ENCODE results near the gene CTAGE4. TPM values are rescaled to one million over a fixed set of nuclear protein-coding genes. Genes with fewer than 3 reads are reported as not detected.
"Not testable (repeated sequence)": the region's sequence is repeated elsewhere in the genome, so short reads cannot be mapped to it uniquely, and the experiment has no call there.

CTAGE4 gene
- total RNA-seq (2021) (5.8 and 8.2 TPM in 2 replicates), Bru-seq, nascent RNA (percentile 35 among the genes with signal in this experiment), BruChase-seq, experiment 1, labeled RNA remaining after a 2-hour chase (percentile 62 among the genes with signal in this experiment), BruChase-seq, experiment 2, labeled RNA remaining after a 6-hour chase (percentile 76 among the genes with signal in this experiment)
- long read RNA-seq: 0 reads

GRCh38 chr7:144183166-144183565 lies at the start of gene CTAGE4:
CTAGE4 (plus strand) TSS chr7:144183466; CDS start chr7:144183504, 38 bp downstream.
- H2AFZ ChIP-seq; intact Hi-C loops (cut with micrococcal nuclease; ENCODE audit: unreplicated experiment); H3K27ac ChIP-seq; CTCF ChIA-PET; BruUV-seq (replicated peaks); H3K9me2 ChIP-seq (ENCODE audit: insufficient read depth); H3K9me3 ChIP-seq (ENCODE audit: insufficient read depth, low read depth); H3K79me2 ChIP-seq (ENCODE audit: low read depth); H3K4me2 ChIP-seq; H3K4me3 ChIP-seq; H3F3A ChIP-seq (ENCODE audit: insufficient read depth, low read depth); DNase-seq; H3K27me3 ChIP-seq (ENCODE audit: insufficient read depth, low read depth); H4K20me1 ChIP-seq (ENCODE audit: insufficient read depth); H3K36me3 ChIP-seq (ENCODE audit: low read depth); H3K4me1 ChIP-seq (replicated peaks; ENCODE audit: insufficient read depth); POLR2A ChIA-PET (ENCODE audit: unreplicated experiment): not testable (repeated sequence)

GRCh38 chr7:144134116-144134515 lies 49.1 kb upstream of the CTAGE4 start:
- no peak for TF ChIP-seq EZH2 (IDR thresholded peaks at IDR 0.05; ENCODE audit: low read depth)
- TF ChIP-seq CTCF (conservative IDR thresholded peaks at IDR 0.05): no peak
- Histone ChIP-seq H3K79me2 (ENCODE audit: low read depth) (no peaks in the 10 kb centered on the region), H3F3A (ENCODE audit: insufficient read depth, low read depth) (no peaks in the 10 kb centered on the region), H4K20me1 (ENCODE audit: insufficient read depth) (no peaks in the 10 kb centered on the region), H2AFZ (no peak overlapping the region), H3K4me2 (no peak overlapping the region), H3K9me3 (ENCODE audit: insufficient read depth, low read depth) (no peaks in the 10 kb centered on the region), H3K4me3 (no peak overlapping the region), H3K27me3 (ENCODE audit: insufficient read depth, low read depth) (no peaks in the 10 kb centered on the region), H3K4me1 (replicated peaks; ENCODE audit: insufficient read depth) (no peaks in the 10 kb centered on the region), H3K27ac (no peak overlapping the region), H3K36me3 (ENCODE audit: low read depth) (no peaks in the 10 kb centered on the region), H3K9me2 (ENCODE audit: insufficient read depth) (no peaks in the 10 kb centered on the region)
- DNase-seq: no peak
- ChIA-PET CTCF (no interaction called here), POLR2A (ENCODE audit: unreplicated experiment) (no interaction called here)
- no TSS peak for BruUV-seq (replicated peaks)
- intact Hi-C loops (cut with micrococcal nuclease; ENCODE audit: unreplicated experiment): no loop called here

GRCh38 chr7:144137501-144137900 lies 45.8 kb upstream of the CTAGE4 start:
- H3K79me2 ChIP-seq (ENCODE audit: low read depth): no peaks in the 10 kb centered on the region
- no peak for DNase-seq
- no peak overlapping the region for H3K4me2 ChIP-seq
- intact Hi-C loops (cut with micrococcal nuclease; ENCODE audit: unreplicated experiment): loop anchor here (5.0 kb wide), 1 partner anchor 255 kb away; no protein-coding TSS in a partner anchor
- TF ChIP-seq CTCF (conservative IDR thresholded peaks at IDR 0.05) (no peak), EZH2 (IDR thresholded peaks at IDR 0.05; ENCODE audit: low read depth) (no peak)
- no peaks in the 10 kb centered on the region for H3K4me1 ChIP-seq (replicated peaks; ENCODE audit: insufficient read depth)
- H3K36me3 ChIP-seq (ENCODE audit: low read depth): no peaks in the 10 kb centered on the region
- no peaks in the 10 kb centered on the region for H3K9me2 ChIP-seq (ENCODE audit: insufficient read depth)
- no peaks in the 10 kb centered on the region for H4K20me1 ChIP-seq (ENCODE audit: insufficient read depth)
- H3K9me3 ChIP-seq (ENCODE audit: insufficient read depth, low read depth): no peaks in the 10 kb centered on the region; the same call in 1 of the 2 replicates
- no peaks in the 10 kb centered on the region for H3K27me3 ChIP-seq (ENCODE audit: insufficient read depth, low read depth)
- ChIA-PET POLR2A (ENCODE audit: unreplicated experiment) (no interaction called here), CTCF (no interaction called here)
- H3K4me3 ChIP-seq: no peak overlapping the region
- H3K27ac ChIP-seq: no peak overlapping the region
- BruUV-seq (replicated peaks): no TSS peak
- H3F3A ChIP-seq (ENCODE audit: insufficient read depth, low read depth): no peaks in the 10 kb centered on the region; the same call in 1 of the 2 replicates
- no peak overlapping the region for H2AFZ ChIP-seq

- no peaks in the 10 kb centered on the region; the same call in 1 of the 2 replicates for H3F3A ChIP-seq (ENCODE audit: insufficient read depth, low read depth)
- BruUV-seq (replicated peaks): no TSS peak
- H4K20me1 ChIP-seq (ENCODE audit: insufficient read depth): no peaks in the 10 kb centered on the region
- H3K9me3 ChIP-seq (ENCODE audit: insufficient read depth, low read depth): no peaks in the 10 kb centered on the region; the same call in 1 of the 2 replicates
- no peaks in the 10 kb centered on the region for H3K79me2 ChIP-seq (ENCODE audit: low read depth)
- H2AFZ ChIP-seq: no peak overlapping the region
- no peaks in the 10 kb centered on the region for H3K9me2 ChIP-seq (ENCODE audit: insufficient read depth)
- no peaks in the 10 kb centered on the region for H3K4me1 ChIP-seq (replicated peaks; ENCODE audit: insufficient read depth)
- H3K4me3 ChIP-seq: no peak overlapping the region
- H3K36me3 ChIP-seq (ENCODE audit: low read depth): no peaks in the 10 kb centered on the region
- H3K27me3 ChIP-seq (ENCODE audit: insufficient read depth, low read depth): no peaks in the 10 kb centered on the region
- DNase-seq: no peak
- CTCF ChIA-PET: no interaction called here
- H3K4me2 ChIP-seq: no peak overlapping the region
- no peak for TF ChIP-seq EZH2 (IDR thresholded peaks at IDR 0.05; ENCODE audit: low read depth)
- TF ChIP-seq CTCF (conservative IDR thresholded peaks at IDR 0.05): no peak
- POLR2A ChIA-PET (ENCODE audit: unreplicated experiment): no interaction called here
- no peak overlapping the region for H3K27ac ChIP-seq
- intact Hi-C loops (cut with micrococcal nuclease; ENCODE audit: unreplicated experiment): no loop called here
These were observed 41.1 kb upstream of the CTAGE4 start for GRCh38 chr7:144142187-144142586.
